ENCODE measurements around the gene HOXD11. TPM values are rescaled to one million over a fixed set of nuclear protein-coding genes. Genes with fewer than 3 reads are reported as not detected.

Gene HOXD11
- total and polyA plus RNA-seq, 9 of the 15 experiments (the other 6 are each of a cell fraction or from before 2014, with no cell fraction given): not detected

- TF ChIP-seq, protein P1, sequence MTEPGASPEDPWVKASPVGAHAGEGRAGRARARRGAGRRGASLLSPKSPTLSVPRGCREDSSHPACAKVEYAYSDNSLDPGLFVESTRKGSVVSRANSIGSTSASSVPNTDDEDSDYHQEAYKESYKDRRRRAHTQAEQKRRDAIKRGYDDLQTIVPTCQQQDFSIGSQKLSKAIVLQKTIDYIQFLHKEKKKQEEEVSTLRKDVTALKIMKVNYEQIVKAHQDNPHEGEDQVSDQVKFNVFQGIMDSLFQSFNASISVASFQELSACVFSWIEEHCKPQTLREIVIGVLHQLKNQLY (CRISPR knock-in tag; conservative IDR thresholded peaks at IDR 0.05): no peak
- TF ChIP-seq ZNF699 (CRISPR knock-in tag; IDR thresholded peaks at IDR 0.05; ENCODE audit: insufficient replicate concordance) (no peak), JUND (IDR thresholded peaks at IDR 0.05; ENCODE audit: borderline replicate concordance, low read depth, low read length) (0 out of 2 replicates have a peak, but pooled peaks have one; percentile 21), JUND (tag; IDR thresholded peaks at IDR 0.05; ENCODE audit: borderline replicate concordance, low read depth, low read length) (no peak), RCOR1 (IDR thresholded peaks at IDR 0.05; ENCODE audit: borderline replicate concordance in 1 of 2, low read depth in 2 of 2, low read length in 2 of 2) (no peak), ZNF436 (CRISPR knock-in tag; IDR thresholded peaks at IDR 0.05) (no peak), HSF4 (CRISPR knock-in tag; IDR thresholded peaks at IDR 0.05; ENCODE audit: borderline replicate concordance) (no peak), GABPB1 (CRISPR knock-in tag; IDR thresholded peaks at IDR 0.05) (no peak; the same call in 1 of the 2 replicates), FOXM1 (IDR thresholded peaks at IDR 0.05; ENCODE audit: low read depth) (no peak), FOXM1 (CRISPR knock-in tag; IDR thresholded peaks at IDR 0.05; ENCODE audit: low read depth) (no peak), BRD4 (IDR thresholded peaks at IDR 0.05) (no peak), RBM15 (IDR thresholded peaks at IDR 0.05; ENCODE audit: insufficient read depth, low read length) (no peak)
- TF ChIP-seq, protein P2, sequence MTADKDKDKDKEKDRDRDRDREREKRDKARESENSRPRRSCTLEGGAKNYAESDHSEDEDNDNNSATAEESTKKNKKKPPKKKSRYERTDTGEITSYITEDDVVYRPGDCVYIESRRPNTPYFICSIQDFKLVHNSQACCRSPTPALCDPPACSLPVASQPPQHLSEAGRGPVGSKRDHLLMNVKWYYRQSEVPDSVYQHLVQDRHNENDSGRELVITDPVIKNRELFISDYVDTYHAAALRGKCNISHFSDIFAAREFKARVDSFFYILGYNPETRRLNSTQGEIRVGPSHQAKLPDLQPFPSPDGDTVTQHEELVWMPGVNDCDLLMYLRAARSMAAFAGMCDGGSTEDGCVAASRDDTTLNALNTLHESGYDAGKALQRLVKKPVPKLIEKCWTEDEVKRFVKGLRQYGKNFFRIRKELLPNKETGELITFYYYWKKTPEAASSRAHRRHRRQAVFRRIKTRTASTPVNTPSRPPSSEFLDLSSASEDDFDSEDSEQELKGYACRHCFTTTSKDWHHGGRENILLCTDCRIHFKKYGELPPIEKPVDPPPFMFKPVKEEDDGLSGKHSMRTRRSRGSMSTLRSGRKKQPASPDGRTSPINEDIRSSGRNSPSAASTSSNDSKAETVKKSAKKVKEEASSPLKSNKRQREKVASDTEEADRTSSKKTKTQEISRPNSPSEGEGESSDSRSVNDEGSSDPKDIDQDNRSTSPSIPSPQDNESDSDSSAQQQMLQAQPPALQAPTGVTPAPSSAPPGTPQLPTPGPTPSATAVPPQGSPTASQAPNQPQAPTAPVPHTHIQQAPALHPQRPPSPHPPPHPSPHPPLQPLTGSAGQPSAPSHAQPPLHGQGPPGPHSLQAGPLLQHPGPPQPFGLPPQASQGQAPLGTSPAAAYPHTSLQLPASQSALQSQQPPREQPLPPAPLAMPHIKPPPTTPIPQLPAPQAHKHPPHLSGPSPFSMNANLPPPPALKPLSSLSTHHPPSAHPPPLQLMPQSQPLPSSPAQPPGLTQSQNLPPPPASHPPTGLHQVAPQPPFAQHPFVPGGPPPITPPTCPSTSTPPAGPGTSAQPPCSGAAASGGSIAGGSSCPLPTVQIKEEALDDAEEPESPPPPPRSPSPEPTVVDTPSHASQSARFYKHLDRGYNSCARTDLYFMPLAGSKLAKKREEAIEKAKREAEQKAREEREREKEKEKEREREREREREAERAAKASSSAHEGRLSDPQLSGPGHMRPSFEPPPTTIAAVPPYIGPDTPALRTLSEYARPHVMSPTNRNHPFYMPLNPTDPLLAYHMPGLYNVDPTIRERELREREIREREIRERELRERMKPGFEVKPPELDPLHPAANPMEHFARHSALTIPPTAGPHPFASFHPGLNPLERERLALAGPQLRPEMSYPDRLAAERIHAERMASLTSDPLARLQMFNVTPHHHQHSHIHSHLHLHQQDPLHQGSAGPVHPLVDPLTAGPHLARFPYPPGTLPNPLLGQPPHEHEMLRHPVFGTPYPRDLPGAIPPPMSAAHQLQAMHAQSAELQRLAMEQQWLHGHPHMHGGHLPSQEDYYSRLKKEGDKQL (CRISPR knock-in tag; IDR thresholded peaks at IDR 0.05; ENCODE audit: borderline replicate concordance): no peak
- TF ChIP-seq, protein P3, sequence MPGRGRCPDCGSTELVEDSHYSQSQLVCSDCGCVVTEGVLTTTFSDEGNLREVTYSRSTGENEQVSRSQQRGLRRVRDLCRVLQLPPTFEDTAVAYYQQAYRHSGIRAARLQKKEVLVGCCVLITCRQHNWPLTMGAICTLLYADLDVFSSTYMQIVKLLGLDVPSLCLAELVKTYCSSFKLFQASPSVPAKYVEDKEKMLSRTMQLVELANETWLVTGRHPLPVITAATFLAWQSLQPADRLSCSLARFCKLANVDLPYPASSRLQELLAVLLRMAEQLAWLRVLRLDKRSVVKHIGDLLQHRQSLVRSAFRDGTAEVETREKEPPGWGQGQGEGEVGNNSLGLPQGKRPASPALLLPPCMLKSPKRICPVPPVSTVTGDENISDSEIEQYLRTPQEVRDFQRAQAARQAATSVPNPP (IDR thresholded peaks at IDR 0.05; ENCODE audit: borderline replicate concordance, insufficient read depth, insufficient read length): no peak
- TF ChIP-seq, protein P4, sequence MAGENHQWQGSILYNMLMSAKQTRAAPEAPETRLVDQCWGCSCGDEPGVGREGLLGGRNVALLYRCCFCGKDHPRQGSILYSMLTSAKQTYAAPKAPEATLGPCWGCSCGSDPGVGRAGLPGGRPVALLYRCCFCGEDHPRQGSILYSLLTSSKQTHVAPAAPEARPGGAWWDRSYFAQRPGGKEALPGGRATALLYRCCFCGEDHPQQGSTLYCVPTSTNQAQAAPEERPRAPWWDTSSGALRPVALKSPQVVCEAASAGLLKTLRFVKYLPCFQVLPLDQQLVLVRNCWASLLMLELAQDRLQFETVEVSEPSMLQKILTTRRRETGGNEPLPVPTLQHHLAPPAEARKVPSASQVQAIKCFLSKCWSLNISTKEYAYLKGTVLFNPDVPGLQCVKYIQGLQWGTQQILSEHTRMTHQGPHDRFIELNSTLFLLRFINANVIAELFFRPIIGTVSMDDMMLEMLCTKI (IDR thresholded peaks at IDR 0.05; ENCODE audit: partially characterized antibody): no peak
These were observed 9.9 kb upstream of the HOXD11 start (continued) for GRCh38 chr2:176096986-176097819.

Measured in K562 (cell line).